Activated T-cell treated with anti-CD3 and anti-CD28 coated beads for 1 hour (primary cell): ENCODE data around the gene CES1.
"Not testable (repeated sequence)": the region's sequence is repeated elsewhere in the genome, so short reads cannot be mapped to it uniquely, and the experiment has no call there.

Source experiments
- DNase-seq: peaks from one replicate; pipeline ENCODE4 v3.0.0-alpha.2; 2020; ENCODE audit warnings: low read depth

The CES1 gene

GRCh38 chr16:55790240-55790639 lies 42.7 kb downstream of the CES1 start:
- not testable (repeated sequence) for DNase-seq

- not testable (repeated sequence) for DNase-seq
Measured at GRCh38 chr16:55782793-55783091, 50.2 kb downstream of the CES1 start.

GRCh38 chr16:55782091-55782792 lies 50.7 kb downstream of the CES1 start:
- DNase-seq: not testable (repeated sequence)

DNA sequence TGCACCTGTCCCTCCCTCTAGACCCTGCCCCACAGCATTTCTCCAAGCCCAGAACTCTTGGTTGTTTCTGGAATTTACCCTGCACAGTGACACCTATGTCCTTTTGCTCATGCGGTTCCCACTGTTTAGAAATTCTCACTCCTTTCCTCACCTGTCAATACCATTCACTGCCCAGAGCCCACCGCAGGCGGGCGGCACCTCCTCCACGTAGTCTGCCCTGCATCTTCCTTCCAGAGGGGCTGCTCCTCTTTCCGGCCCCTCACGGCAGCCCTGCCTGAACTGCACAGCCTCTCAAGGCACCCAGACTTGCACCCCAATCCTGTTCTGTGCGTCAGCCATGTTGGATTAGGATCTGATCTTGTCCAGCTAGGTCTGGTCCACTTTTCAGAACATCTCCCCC lies 51.4 kb downstream of the CES1 start:
- not testable (repeated sequence) for DNase-seq

- not testable (repeated sequence) for DNase-seq
Measured at GRCh38 chr16:55780095-55780407, 52.8 kb downstream of the CES1 start.

DNA sequence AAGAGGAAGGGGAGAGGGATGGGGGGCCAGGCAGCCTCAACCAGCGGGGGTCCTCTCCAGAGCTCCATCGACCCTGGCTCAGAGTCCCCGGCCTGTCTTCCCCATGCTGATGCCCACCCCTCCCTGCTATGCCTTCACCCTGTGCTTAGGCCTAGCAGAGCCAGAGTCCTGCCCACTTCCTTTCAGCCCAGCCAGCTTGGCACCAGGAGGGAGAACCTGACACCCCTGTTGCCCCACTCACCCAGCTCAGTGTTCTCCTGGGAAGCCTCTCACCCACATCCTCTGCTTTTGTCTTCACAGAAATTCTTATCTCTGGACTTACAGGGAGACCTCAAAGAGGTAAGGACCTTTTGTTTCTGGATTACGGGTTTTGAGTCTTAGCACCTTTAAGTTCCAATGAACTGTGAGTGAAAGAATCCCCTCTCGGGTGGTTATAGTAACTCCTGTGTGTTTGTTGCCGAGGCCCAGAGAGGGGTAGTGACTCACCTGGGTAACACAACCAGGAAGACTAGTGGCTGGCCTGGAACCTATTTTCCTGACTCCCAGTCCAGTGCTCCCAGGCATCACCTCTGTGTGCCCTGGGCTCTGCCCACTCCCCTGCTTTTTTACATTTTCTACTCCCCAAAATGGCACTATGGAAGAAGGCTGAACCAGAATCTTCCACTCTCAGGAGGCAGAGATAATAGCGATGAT lies 53.3 kb downstream of the CES1 start:
- no peak for DNase-seq

DNA sequence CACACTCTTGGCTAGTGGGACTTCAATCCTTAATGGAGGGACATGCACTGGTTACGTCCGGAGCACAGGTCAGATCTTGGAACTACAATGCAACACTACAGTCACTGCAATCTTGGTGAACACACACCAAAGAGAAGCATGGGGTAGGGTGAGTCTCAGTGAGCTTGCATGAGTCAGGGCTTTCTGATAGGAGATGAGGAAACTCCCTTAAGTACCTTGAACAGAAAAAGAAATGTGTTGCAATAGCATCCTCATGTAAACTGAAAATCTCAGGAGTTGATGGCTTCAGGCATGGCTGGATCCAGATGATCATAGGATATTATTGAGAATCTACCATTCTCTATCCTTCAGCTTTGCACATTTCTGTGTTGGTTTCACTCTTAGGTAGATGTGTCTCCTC lies 54.1 kb downstream of the CES1 start:
- no peak for DNase-seq

- no peak for DNase-seq
Measured at GRCh38 chr16:55775857-55776256, 57.0 kb downstream of the CES1 start.

DNA sequence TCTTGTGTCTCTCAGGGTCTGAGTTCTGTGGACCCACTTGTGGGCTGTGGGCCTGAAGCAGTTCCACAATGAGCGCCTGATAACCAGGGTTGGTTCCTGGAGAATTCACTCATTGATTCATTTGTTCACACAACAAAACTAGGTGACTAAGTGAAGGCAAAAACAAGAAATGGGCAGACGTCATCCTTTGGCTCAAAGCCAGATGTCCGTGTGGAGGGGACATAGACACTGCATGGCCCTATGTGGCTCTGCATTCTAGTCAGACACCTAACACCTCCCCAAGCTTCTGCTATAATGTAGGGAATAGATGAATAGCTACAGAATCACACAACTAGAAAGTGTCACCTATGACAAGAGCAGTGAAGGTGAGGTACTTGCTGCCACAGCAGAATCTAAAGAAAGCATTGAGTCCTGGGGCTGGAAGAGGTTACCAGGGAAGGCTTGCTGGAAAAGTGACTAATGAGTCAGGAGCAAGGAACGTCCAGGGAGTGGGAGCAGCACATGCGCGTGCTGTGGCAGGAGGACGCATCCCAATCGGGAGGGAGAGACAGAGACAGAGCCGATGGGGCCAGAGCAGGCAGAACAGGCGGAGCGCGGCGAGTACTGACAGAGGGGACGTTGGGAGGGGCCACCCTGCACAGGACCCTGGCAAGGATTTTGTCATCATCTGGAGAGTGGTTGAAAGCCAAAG lies 58.9 kb downstream of the CES1 start:
- DNase-seq: no peak

- DNase-seq: no peak
Measured at GRCh38 chr16:55765161-55765560, 67.7 kb downstream of the CES1 start.

DNA sequence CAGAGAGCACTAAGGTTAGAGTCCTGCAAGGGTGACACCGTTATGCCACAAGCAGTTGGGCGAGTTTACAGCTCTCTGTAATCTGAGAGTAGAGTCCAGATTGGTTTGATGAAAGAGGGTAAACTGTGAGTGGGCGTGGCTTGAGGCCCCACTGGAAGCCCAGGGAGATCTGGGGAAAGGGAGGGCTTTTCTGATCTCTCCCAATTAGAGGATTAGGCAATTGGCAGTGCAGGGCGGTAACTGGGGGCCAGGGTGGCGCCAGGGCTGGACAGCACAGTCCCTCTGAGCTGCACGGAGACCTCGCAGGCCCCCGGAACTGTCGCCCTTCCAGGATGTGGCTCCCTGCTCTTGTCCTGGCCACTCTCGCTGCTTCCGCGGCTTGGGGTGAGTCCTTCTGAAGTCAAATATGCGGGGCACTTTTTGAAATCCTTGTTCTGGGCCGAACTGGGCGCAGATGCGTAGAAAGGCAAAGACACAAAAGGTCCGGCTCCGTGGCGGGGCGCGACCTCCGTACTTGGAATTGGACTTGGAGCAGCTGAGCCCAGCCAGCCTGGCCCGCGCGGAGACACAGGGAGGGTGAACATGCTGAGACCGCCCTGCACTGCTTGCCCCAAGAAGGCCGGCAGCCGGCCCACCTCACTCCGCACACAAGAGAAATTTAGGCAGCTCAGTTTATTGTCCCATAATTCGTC lies 72.4 kb downstream of the CES1 start:
- DNase-seq: no peak

DNA sequence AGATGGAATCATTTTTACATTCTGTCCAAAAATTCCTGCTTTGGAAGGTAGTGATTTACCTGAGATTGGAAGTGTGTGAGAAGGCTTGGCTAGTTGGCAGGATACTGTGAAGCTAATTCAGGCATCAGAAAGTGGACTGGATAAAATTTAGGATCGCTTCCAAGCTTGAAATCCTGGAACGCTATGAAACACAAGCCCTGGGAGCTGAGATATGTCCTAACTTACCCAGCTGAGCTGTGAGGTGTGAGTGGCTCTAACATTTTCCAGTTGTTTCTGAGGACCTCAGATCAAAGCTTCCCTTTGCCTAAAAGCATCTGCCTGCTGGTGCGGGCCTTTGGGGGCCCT lies 73.0 kb downstream of the CES1 start:
- DNase-seq: not testable (repeated sequence)

- not testable (repeated sequence) for DNase-seq
Measured at GRCh38 chr16:55757595-55758527, 75.0 kb downstream of the CES1 start.

DNA sequence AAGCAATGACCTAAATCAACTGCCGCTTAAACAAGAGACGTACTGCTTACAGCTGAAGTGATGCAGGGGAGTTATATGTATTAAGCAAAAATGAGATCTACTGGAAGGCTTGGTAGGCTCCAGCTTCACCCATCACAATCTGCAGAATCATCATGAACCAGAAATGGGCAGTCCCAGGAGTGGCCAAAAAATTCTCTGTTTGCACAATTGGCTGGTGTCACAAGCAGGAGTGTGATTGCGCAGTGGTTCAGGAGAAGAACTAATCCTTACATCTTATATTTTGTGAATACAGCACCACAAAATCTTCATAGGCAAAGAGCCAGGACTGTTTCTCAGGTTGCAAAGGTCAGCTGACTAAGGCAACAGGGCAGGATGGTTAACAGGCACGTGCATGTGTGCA lies 75.9 kb downstream of the CES1 start:
- no peak for DNase-seq

- no peak for DNase-seq
Measured at GRCh38 chr16:55754056-55754455, 78.8 kb downstream of the CES1 start.

DNA sequence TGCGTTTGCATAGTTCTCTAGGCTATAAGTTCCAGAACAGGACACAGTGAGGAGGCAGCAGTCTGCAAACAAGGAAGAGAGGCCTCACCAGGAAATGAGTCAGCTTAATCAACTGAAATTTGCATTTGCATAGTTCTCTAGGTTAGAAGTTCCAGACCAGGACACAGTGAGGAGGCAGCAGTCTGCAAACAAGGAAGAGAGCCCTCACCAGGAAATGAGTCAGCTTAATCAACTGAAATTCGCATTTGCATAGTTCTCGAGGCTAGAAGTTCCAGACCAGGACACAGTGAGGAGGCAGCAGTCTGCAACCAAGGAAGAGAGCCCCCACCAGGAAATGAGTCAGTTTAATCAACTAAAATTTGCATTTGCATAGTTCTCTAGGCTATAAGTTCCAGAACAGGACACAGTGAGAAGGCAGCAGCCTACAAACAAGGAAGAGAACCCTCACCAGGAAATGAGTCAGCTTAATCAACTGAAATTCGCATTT lies 79.7 kb downstream of the CES1 start:
- not testable (repeated sequence) for DNase-seq
